Fibroblast of skin of scalp (primary cell): ENCODE data around the gene PTPRCAP.
A peak's percentile ranks its signal among the peaks of the same experiment; 100 is the strongest.

Source experiments
- DNase-seq: peaks from one replicate; pipeline ENCODE4 v3.0.0-alpha.2; 2013

The PTPRCAP gene

DNA sequence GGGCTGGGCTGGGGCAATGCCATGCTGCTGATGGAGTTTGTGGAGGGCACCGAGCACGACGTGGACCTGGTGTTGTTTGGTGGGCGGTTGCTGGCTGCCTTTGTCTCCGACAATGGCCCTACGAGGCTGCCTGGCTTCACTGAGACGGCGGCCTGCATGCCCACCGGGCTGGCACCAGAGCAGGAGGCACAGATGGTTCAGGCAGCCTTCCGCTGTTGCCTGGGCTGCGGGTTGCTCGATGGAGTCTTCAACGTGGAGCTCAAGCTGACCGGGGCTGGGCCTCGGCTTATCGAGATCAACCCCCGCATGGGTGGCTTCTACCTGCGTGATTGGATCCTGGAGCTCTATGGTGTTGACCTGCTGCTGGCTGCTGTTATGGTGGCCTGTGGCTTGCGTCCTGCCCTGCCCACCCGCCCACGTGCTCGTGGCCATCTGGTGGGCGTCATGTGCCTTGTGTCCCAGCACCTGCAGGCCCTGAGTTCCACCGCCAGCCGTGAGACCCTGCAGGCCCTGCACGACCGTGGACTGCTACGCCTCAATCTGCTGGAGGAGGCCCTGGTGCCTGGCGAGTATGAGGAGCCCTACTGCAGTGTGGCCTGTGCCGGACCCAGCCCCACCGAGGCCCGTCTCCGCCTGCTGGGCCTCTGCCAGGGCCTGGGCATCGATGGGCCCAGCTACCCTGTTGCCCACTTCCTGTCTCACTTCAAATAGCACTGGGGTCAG is 13.4 kb downstream of the PTPRCAP start:
- DNase-seq: no peak

DNA sequence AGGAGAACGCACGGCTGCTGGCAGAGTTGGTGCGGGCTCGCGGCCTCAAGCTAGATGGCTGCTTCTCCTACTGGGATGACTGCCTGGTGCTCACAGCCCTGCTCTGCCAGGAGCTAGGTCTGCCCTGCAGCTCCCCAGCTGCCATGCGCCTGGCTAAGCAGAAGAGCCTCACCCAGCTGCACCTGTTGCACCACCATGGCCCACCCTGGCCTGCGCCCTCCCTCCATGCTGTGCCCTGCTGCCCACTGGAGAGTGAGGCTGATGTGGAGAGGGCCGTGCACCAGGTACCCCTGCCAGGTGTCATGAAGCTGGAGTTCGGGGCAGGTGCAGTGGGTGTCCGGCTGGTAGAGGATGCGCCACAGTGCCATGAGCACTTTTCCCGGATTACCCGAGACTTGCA is 14.0 kb downstream of the PTPRCAP start:
- no peak for DNase-seq

DNA sequence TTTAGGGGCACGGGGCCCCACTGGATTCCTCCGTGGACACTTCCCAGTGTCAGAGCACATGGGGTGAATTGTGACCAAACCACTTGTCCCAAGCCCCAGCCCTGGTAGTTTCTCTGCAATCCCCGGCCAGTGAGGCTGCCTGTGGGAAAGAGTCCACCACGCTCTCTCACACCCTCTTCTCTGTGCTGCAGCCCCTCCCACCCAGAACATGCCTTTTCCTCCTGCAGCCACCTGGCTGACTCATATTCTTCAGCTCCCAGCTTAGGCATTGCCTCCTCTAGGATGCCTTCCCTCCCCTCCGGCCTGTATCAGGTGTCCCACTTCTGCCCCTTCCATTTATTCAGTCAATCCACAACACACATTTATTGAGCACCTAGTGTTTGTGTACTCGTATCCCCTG is 14.6 kb downstream of the PTPRCAP start:
- no peak for DNase-seq

DNA sequence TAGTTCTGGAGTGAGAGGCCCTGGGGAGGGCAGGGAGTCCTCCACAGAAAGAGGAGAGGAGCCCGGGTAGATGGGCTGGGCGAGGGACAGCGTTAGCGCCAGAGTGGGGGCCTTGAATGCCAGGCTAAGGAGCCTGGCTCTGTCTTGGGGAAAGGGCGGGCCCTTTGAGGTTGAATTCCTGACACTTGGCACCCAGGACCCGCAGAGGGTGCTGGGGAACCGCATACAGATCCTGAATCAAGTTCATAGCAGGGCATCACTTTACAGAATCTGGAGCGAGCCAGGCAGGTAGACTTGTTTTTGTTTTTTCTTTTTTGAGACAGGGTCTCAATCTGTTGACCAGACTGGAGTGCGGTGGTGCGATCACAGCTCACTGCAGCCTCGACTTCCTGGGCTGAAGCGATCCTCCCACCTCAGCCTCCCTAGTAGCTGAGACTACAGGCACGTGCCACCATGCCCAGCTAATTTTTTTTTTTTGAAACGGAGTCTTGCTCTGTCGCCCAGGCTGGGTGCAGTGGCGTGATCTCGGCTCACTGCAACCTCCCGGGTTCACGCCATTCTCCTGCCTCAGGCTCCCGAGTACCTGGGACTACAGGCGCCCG is 16.0 kb downstream of the PTPRCAP start:
- DNase-seq: no peak

DNA sequence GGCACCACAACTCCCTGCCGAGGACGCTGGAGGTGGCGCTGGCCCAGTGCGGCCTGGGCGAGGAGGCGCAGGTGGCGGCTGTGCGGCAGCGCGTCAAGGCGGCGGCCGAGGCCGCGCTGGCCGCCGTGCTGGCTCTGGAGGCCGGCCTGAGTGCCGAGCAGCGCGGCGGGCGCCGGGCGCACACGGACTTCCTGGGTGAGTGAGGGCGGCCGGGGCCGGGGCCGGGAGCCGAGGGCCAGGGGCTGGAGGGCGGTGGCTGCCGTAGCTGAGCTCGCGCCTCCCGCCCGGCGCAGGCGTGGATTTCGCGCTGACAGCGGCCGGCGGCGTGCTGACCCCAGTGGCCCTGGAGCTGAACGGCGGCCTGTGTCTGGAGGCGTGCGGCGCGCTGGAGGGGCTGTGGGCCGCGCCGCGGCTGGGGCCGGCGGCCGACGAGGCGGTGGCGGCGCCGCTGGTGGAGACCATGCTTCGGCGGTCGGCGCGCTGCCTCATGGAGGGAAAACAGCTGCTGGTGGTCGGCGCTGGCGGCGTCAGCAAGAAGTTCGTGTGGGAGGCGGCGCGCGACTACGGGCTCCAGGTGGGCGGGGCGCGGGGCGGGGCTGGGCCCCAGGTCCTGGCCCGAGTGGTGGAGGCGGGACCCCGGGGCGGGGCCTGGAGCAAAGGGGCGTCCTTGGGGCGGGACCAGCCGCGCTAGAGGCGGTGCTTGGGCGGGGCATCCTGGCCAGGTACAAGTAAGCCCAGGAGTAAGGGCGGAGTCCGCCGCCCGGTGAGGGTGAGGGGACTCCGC is 16.6 kb downstream of the PTPRCAP start:
- DNase-seq: peak; percentile 92

DNA sequence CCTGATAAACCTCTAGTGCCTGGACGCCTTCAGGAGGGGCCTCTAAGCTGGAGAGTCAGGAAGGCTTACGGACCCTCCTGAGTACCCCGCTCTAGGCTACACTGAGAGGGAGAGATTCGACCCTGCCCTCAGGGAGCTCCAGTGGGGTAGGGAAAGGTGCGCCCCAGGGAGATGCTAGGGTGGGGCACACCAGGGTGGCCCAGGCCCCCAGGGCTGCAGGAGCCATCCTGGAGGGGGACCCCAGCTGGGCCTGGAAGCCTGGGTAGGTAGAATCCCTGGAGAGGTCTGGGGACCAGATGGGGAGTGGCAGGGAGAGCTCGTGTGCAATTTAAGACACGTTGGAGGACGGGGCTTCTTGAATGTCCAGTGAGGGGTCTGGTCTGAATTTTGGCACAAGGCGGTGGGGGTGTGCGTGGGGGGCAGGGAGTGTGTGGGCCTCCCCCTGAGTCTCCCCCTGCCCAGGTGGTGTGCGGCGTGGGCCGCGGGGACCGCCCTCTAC is 17.3 kb downstream of the PTPRCAP start:
- no peak for DNase-seq

DNA sequence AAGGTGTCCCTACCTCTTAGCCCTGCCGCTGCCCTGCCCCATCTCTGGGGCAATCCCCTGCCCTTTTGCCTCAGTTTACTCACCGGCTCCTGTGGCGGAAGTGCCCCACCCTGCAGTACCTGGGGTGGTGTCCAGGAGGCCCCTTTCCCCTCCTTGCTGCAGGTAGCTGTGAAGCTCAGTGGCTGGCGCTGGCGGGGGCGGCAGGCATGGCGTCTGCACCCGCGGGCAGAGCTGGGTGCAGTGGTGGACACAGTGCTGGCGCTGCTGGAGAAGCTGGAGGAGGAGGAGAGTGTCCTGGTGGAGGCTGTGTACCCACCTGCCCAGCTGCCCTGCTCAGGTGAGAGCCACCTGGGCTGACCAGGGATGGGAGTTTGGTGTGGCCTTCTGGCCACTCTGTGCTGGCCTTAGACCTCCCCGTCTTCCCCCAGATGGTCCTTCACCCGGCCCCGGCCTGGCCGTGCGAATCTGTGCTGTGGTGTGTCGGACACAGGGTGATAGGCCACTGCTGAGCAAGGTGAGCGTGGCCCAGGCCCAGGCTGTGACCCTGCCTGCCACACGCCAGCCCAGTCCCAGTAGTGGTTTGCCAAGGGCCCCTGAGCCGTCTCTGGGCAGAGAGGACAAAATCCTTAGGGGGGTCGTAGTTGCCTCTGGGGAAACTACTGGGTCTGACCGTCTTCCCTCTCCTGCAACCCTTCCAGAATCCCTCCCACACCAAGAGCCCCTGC is 18.0 kb downstream of the PTPRCAP start:
- no peak for DNase-seq

DNA sequence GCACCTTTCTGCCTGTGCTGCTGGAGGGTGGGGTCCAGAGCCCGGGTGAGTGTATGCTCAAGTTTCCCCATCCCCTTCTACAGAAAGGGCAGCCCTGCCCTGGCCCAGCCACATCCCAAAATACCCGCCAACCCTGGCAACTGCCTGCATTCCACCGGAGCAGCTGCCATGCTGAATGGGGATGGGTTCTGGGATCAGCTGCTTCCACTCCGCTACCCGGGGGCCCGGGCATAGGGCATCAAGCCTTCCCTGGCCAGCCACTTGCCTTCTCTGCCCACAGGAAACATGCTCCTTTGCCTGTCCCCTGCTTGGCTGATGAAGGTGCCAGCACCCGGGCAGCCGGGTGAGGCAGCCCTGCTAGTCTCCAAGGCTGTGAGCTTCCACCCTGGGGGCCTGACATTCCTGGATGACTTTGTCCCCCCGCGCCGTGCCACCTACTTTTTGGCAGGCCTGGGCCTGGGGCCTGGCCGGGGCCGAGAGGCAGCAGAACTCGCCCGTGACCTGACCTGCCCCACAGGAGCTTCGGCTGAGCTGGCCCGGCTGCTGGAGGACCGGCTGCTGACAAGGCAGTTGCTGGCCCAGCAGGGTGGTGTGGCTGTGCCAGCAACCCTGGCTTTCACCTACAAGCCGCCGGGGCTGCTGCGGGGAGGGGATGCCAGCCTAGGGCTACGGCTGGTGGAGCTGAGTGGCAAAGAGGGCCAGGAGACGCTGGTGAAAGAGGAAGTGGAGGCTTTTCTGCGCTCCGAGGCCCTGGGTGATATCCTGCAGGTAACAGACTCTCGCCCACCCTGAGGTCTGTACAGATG is 18.8 kb downstream of the PTPRCAP start:
- no peak for DNase-seq

DNA sequence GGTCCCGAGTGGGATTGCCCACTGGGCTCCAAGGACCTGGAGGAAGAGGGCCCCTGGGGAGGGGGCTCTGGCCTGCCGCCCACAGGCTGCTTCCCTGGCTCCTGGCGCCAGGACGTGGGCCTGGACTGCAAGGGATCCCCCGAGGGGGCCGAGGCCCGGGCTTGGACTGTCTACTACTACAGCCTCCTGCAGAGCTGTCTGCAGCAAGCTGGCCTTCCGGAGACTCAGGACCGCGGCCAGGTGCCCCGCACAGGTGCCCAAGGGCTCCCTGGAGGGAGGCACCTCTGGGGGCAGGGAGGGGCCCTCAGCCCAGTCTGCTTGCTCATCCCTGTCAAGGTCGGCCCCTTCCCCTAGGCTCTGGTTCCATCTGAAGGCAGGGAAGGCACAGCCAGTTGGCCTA is 20.1 kb downstream of the PTPRCAP start:
- DNase-seq: no peak

DNA sequence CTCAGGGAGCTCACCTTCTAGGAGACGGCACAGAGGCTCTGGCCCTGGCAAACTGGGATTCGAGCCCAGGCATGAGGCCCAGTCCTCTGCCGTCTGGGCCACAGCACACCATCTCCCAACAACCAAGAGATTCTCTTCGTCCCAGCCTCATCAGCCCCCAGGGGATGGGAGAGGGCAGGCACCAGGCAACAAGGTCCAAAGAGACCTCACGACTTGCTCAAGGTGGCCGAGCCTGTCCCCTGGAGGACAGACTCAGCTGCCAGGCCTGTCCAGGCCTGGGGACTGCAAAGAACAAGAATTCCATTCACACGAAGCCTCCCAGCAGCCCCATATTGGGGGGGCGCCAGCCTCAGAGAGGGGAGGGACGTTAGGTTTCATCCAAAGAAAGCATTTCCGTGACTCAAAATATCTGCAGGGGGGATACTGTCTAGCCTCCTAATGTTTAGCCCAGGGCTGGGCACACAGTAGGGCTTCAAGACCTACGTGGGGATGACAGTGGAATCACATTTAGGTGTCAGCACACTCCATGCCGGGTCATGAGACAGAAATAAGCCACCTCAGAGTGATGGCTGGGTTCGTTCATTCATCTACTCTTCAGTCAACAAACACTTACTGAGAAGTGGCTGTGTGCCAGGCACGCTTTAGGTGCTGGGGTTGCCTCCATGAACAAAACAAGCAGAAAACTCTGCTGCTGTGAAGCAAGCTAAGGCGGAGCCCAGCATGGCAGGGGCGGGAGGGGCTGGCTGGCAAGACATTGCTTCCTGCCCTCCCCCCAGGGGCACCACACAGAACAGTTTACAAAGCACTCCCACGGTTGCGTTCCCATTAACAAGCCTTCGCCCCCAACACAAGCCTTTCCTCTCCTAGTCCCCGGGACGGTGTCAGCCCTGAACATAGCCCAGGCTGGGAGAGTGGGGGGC is 20.8 kb downstream of the PTPRCAP start:
- peak; percentile 12 for DNase-seq

DNA sequence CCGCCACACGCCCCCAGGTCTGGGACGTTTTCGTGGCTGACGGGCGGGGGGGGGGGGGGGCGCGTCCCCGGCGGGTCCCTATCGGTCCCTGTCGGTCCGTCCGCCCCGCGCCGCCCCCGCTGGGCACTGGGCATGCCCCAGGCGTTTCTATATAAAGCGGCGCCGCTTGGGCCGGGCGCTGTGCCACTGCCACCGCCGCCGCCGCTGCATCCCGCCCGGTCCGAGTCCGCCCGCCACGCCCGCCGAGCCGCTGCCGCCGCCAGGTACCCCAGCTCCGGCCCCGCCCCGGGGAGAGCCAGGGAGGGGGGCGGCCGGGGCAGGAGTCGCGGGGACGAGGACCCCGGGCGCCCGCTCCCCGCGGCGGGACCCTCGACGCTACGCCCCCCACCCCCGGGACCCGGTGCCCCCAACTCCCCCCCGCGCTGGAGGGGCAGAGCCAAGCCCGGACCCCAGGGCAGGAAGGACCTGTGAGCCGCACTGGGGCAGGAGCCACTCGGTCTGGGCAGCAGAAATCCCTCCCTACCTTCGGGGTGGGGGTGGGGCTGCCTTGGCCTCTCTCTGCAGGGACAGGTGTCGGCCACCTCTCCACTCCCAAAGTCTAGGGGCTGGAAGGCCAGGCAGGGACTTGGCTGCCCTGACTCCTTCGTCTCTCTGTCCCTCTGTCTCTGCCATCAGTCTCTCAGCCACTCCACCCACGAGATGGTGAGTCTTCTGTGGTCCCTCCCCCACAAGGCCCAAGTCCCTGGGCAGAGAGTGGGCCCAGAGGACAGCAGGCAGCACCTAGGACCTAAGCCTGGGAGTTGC is 21.8 kb downstream of the PTPRCAP start, which contains the start of gene CARNS1:
TSS of gene CARNS1 (plus strand) at position 178 of the 804 bp plus-strand sequence. CDS start at position 700, 522 bp downstream.
- no peak for DNase-seq

DNA sequence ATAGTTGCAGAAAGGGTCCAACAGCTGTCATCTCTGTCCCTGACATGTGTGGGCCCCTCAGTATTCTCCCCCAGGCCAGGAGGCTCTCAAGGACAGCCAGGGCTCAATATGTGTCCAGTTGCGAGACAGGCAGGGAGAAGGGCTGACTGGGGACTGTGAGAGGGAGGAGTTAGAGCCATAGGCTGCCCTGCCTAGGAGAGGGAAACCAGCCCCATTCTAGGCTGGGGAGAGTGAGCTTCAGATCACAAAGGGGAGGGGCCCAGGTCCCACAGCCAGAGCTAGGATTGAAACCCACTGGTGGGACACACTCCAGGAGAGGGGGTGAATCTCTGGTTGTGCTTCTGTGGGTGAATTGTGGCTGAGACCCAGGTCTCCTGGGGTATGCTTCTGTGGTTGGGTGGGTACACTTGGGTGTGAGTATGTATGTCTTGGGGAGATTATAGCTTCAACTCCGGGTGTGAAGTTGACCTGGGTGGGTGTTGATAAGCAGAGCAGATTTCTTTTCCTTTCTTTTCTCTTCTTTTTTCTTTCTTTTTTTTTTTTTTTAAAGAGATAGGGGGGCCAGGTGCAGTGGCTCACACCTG is 24.1 kb downstream of the PTPRCAP start:
- DNase-seq: no peak

DNA sequence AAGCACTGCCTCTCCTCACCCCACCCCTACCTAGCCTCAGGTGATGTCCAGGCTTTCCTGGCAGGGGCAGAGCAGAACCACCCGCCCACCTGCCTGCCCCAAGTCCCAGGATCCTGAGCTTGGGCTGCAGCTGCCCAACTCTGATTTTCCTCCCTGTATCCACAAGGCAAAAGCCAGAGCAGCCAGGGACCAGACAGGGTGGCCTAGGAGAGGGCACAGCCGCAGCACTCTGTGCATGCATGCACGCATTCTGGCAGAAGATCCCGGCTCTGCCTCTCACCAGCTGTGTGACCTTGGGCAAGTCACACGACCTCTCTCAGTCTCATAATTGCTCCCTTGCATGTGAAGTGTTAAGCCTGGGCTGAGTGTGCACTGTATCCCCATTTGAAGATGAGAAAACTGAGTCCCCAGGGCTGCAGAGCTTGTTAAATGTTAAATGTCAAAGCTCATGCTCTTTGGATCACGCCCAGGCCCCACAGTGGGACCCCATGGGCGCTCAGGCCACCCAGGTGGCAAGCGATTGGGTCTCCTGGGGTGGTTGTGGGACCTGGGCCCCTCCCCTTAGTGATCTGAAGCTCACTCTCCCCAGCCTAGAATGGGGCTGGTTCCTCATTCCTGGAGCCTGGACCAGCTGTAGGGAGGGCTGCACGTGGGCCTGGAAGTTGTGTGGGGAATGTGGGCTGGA is 24.8 kb downstream of the PTPRCAP start:
- no peak for DNase-seq

DNA sequence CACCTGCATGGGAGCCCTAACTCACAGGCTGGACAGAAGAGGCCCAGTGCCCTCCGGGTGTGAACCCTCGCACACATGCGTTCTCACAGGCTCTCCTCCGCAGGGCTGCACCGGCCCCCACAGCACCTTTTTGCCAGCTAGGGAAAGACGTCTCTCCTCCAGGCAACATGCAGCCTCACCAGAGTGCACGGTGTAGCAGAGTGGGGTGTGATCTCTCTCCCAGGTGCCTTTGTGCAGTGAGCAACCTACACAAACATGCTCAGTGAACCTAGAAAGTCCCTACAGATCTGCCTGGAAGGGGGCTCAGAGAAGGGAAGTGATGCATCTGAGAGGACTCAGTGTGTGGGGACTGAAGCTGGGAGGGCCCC is 25.7 kb downstream of the PTPRCAP start:
- no peak for DNase-seq

DNA sequence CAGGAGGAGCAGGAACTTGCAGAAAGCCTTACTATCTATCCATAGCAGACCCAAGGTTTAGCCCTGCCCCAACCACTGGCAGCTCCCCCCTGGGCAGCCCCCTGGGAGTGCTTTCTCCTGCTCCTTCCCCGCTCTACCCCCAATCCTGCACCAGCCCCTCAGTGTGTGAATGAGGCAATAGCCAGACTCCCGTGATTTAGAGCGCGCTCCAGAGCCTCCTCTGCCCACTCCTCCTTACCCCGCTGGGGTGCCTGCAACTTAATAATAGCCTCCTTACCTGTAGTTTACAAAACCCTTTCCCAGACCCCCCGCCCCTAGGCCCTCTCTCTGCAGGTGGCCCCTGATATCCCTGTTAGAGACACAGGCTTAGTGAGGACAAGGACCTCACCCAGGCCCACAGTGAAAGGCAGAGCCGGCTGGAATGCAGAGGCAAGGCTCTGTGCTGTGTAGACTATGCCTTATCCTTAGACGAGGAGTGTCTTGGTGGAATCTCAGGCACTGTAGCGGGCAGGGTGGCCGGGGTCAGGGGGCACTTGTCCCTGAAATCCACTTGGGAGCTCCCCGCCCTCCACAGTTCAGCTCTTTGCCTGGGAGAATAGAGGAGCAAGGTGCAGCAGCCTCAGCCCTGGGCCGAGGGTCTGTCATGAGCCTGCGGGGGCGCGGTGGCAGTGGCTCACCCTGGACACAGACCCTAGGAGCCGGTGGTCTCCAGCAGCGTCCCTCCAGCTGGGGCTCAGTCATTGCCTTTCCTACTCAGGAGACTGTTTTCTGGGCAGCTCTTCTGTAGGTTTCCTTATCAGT is 26.3 kb downstream of the PTPRCAP start:
- DNase-seq: no peak

DNA sequence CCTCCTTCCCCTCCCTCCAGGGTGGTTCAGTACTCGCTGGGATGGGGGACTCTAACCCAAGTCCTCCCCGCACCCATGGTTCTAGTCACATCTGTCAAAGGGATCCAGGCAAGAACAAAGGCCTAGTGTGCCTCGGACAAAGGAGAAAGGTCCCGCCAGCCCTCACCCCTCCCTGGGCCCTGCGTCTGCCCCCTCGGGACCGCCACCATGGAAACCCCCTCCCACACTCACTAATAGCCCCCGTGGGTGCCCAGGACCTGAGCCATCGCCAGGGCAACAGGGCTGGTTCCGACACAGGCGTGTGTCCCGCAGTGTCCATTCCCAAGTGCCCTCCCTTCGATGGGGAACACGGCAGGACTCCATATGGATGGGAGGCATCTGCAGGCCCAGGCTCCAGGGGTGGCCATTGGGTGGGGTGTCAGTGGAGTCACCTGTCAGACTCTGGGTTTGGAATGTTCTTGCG is 27.1 kb downstream of the PTPRCAP start:
- no peak for DNase-seq

DNA sequence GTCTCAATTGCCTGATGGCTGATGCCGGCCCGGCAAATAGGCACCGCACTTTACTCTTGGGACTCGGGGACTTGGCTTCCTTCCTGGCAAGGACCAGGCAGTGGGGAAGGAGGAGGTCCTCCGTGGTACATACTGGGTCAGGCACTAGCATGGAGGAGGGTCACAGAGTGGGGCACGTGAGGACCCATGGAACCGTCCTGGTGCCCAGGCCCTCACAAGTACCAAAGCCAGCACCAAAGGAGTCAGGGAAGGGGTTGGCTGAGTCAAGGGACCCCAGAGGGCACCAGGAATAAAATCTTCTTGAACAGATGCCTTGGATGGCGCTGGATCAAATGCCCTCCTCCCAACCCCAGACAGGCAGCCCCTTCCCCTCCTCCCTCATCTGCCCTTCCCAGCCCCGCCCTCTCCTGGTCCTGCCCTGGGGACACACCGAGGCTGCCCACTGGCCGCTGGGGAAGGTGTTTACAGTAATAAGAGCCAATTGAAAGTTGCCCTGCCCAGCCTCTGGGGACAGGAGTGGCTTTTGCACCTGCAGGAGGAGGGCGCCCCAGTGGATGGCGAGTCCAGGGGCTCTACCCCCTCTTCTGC is 27.6 kb downstream of the PTPRCAP start:
- DNase-seq: no peak

DNA sequence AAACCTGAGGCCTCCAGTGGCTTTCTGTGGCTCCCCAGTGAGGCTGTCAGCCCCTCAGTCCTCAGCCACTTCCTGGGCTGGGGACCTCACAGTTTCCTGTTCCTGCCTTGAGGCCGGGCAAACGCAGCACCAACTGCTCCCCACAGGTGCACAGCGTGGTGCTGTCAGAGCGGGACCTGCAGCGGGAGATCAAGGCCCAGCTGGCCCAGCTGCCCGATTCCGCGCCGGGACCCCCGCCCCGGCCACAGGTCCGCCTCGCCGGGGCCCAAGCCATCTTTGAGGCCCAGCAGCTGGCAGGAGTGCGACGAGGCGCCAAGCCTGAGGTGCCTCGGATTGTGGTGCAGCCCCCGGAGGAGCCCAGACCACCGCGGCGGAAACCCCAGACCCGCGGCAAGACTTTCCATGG is 28.2 kb downstream of the PTPRCAP start:
- no peak for DNase-seq
